Stromal cell of bone marrow (primary cell): ENCODE data around the gene BBS4.
A peak's percentile ranks its signal among the peaks of the same experiment; 100 is the strongest.
"Not testable (repeated sequence)": the region's sequence is repeated elsewhere in the genome, so short reads cannot be mapped to it uniquely, and the experiment has no call there.

ENCODE experiments used
- DNase-seq: peaks from one replicate; pipeline ENCODE4 v3.0.0-alpha.2; 2012; ENCODE audit warnings: low read depth

BBS4 gene

DNA sequence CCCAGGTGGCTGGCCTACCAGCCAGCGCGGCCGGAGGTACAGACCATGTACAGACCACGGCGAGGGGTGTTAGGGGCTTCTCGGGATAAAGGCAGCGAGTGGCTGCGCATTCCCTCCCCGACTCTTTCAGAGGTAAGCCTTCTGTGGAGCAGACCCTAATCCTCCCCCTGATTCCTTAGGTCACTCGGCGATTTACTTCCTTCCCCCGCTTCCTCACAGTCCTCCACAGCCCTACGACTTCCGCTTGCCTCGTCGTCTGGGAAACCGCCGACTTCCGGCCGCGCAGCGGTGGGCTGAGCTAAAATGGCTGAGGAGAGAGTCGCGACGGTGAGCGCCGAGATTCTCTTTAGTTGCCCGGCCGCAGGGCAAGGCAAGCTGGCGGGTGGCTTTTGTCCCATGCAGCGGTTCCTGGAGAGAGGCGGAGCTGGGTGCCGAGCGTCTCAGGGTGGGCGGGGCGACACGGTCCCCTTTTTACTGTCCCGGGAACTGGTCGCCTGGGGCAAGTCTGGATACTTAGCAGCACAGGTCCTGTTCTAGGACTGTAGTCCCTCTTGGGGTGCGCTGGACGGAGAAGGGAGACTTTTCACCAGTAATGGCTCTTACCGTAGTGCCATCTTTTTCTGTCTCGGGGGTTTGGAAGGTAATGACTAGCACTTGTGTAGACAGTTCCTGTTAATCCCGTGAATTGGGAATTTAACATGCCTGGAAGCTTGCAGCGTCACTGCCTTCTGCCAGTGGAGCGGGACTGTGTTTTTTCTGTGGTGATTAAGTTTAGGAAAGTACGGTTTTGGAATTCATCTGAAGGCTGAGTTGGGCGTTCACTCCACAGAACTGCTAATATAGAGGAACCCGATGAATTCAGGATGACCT, at the start of gene BBS4, which contains the start of gene HIGD2B:
Gene BBS4 (plus strand): TSS at position 283 of the 870 bp plus-strand sequence. CDS start 21 bp downstream, at position 304.
Gene HIGD2B (minus strand): TSS at position 258 of the 870 bp plus-strand sequence. CDS start 9,808 bp downstream, outside the sequence.
- DNase-seq = peak; percentile 79

- DNase-seq = peak; percentile 62
Observed at GRCh38 chr15:72636519-72637282, 49.3 kb upstream of the BBS4 start.

DNA sequence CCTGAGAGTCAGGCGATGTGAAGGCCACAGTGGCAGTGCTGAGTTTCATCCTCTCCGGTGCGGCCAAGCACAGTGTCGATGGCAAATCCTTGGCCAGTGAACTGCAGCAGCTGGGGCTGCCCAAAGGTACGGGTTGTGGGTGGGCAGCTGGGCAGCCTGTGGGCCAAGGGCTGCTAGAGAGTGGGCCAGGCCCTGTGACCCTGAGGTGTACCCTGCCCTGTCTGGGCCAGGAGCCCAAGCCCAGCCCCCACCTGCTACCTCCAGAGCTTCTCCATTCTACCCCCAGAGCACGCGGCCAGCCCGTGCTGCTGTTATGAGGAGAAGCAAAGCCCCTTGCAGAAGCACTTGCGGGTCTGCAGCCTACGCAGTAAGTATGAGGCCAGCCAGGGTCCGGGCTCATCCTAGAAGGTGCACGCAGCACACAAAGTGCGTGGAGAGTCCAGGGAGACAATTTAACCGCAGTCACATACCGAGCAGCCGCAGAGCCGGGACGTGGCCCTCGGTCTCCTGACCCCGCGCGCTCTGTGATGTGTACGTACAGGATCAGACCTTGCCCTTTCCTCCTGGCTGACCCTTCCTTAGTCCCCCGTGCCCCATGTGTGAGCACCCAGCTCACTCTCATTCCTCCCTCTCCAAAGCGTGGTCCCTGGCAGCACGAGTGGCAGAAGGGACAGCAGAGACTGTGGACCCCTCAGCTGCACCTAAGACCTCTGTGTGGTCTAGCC, 46.1 kb upstream of the BBS4 start:
- DNase-seq = not testable (repeated sequence)

GRCh38 chr15:72642271-72642670, 43.7 kb upstream of the BBS4 start:
- not testable (repeated sequence) for DNase-seq

- not testable (repeated sequence) for DNase-seq
Observed at GRCh38 chr15:72648631-72649253, 37.3 kb upstream of the BBS4 start.

DNA sequence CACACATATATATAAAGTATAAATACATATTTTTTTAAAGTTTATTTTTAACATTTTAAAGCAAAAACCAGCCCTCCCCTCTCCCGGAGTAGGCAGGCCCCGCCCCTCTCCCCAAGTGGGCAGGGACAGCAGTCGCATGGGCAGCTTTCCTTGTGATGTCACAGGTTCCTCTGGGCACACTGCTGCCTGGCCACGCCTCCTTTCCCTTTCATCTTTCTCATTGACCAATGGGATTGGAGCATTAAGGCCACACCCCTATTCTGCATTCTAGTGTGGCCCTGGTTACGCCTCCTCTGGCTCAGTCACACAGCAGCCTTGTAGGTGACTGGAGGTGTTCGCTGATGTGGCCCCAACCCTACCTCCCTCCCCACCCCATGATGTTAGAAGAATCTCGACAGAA, 31.6 kb upstream of the BBS4 start, which contains the start of gene GOLGA6B:
Gene GOLGA6B (plus strand): TSS at position 301 of the 400 bp plus-strand sequence. CDS start 41 bp downstream, at position 342.
- not testable (repeated sequence) for DNase-seq

GRCh38 chr15:72656014-72656413, 30.0 kb upstream of the BBS4 start:
- DNase-seq = not testable (repeated sequence)

DNA sequence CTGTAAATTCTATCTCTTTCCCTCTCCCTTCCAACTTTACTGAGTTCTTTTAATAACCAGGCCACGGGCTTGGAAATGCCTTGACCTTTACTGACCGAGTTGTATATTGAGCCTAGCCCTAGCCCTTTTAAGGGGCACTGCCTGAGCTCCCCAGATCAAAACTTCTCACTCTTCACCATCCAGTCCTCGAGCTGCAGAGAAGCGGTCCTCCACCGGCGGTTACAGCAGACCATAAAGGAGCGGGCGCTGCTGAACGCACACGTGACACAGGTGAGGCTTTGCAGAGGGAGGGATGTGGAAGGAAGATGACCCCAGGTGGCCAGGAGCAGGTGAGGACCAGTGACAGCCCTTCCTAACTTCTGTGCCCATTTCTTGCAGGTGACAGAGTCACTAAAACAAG, 24.9 kb upstream of the BBS4 start:
- not testable (repeated sequence) for DNase-seq

GRCh38 chr15:72663931-72664330, 22.1 kb upstream of the BBS4 start:
- DNase-seq = not testable (repeated sequence)

DNA sequence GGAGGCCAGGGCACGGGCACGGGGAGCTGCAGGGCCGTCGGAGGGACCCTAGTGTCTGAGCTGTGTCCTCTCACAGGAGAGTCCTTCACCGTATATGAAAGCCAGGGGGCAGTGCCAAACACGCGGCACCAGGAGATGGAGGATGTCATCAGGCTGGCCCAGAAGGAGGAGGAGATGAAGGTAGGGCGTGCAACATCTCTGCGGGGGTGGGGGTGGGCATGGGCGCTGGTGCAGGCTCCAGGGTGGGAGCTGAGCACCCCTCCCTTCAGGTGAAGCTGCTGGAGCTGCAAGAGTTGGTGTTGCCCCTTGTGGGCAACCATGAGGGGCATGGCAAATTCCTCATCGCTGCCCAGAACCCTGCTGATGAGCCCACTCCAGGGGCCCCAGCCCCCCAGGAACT, 20.3 kb upstream of the BBS4 start:
- DNase-seq = not testable (repeated sequence)

DNA sequence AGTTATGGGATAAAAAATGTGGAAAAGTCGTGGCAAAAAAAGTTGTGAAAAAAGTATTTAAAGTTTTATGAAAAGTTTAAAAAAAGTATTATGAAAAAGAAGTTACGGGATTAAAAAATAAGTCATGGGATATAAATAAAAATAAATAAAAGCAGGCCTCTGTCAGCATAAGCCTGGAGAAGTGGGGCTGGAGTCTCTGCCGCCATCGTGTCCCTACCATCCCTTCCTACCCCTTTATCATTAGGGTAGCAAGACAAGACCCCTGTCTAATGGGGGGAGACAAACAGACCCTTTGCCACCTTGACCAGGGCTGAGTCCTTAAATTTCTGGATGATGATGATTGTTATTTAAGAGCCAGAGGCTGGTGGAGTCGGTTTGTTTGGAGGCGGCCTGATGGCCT, 16.2 kb upstream of the BBS4 start:
- not testable (repeated sequence) for DNase-seq

DNA sequence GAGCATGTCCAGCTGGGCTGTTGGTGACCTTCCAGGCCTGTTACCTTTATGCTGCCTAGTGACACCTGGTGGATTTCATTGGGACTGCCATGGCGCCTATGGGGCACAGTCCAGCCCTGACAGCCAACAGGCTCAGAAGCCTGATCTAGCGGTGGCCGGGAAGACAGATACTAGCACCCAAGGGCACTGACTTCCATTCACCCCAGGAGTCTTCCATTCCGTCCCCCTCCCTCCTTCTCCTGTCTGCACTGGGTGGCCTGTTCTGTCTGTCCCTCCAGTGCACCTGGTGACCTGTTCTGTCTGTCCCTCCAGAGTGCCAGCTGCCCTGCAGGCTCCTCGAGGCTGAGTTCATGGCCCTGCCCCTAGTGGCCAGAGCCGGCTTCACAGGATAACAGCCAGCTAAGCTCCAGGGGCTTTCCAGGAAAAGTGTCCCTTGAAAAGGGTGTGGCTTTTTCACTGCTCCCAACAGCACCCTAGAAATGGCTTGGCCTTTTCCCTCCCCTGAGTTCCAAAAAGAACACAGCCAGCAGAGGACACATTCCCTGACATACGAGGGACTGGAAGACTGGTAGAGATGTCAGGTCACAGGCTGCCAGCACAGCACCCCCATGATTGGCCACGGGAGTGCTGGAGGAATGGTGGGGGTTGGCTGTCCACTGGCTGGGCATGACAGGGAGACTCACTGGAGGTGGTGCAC, 15.2 kb upstream of the BBS4 start:
- DNase-seq = peak; percentile 36

DNA sequence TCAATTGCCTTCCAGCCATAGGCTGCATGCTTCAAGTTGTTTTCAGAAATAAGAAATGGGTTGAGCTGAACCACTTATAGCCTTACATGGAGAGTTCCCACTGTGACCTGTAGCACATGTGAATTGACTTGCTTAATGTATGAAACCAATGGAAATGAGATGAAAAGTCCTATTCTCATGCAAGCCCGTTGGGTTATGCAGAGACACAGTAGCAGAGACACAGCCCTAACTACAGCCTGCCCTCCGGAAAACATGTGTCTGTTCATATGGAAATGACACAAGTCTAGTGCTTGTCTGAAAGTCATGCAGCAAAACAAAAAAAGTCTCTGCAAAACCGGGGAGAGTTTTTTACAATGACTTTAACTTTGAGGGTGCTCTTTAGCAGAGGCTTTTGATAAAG, 14.5 kb upstream of the BBS4 start:
- DNase-seq = no peak

GRCh38 chr15:72676838-72677237, 9.2 kb upstream of the BBS4 start:
- DNase-seq = no peak

GRCh38 chr15:72680931-72681330, 5.1 kb upstream of the BBS4 start:
- DNase-seq = no peak

GRCh38 chr15:72682772-72683171, 3.2 kb upstream of the BBS4 start:
- DNase-seq = no peak

GRCh38 chr15:72685301-72685924, 594 bp upstream of the BBS4 start:
- DNase-seq = no peak

- DNase-seq = no peak
Observed at GRCh38 chr15:72688697-72689096, 2.7 kb downstream of the BBS4 start.

DNA sequence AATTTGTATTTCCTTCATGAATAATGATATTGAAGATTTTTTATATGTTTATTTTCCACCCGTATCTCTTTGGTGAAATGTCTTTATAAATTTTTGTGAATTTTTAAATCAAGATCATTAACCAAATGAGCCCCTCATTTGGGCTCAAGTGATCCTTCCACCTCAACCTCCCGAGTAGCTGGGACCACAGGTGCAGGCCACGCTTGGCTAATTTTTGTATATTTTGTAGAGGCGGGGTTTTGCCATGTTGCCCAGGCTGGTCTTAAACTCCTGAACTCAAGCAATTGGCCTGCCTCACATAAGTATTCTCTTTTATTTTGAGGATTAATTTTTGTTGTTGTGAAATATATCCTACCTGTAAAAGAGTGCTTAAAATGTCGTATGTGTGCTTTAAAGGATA, 4.9 kb downstream of the BBS4 start:
- no peak for DNase-seq

DNA sequence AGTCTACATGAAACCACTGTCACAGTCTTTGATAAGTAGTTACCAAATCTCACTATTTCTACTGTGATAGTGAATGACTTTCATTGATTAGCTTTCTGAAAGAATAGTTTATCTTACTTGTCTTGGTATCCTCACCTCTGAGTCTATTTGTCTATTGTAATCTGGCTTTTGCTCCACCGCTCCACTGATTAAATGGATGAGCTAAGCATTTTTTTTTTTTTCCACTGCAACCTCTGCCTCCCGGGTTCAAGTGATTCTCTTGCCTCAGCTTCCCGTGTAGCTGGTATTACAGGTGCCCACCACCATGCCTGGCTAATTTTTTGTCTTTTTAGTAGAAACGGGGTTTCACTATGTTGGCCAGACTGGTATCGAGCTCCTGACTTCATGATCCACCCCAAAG, 12.9 kb downstream of the BBS4 start:
- no peak for DNase-seq
